ENCODE measurements around the gene RTN4.

RTN4 gene

GRCh38 chr2:54947136-54947535 is 103.1 kb downstream of the RTN4 start:
- no peak for DNase-seq

DNA sequence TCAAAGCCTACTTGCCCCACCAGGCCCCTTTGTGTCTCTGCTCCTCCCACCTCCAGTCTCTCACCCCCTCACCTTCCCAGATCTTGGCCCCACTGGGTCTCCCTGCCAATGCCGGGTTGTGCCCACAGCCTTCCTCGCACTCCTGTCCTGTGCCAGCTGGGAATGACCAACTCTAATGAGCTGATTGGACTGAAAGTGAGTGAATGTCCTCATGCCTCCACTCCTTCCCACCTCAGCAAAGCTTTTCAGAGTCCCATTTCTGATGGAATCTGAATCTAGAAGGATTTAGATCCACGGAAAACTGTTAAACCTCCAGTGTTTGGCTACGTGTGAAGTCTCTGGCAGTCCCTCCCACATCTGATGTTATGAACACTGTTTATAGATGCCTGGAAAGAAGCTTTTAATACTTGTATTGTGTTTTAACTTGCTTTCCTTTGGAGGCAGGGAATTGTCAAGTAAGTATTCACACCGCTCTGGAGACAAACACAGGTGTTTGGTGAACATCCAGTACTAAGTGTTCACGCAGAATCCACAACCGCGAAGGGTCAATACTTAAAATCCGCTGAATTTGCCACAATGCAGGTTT is 103.9 kb downstream of the RTN4 start:
- no peak for DNase-seq

DNA sequence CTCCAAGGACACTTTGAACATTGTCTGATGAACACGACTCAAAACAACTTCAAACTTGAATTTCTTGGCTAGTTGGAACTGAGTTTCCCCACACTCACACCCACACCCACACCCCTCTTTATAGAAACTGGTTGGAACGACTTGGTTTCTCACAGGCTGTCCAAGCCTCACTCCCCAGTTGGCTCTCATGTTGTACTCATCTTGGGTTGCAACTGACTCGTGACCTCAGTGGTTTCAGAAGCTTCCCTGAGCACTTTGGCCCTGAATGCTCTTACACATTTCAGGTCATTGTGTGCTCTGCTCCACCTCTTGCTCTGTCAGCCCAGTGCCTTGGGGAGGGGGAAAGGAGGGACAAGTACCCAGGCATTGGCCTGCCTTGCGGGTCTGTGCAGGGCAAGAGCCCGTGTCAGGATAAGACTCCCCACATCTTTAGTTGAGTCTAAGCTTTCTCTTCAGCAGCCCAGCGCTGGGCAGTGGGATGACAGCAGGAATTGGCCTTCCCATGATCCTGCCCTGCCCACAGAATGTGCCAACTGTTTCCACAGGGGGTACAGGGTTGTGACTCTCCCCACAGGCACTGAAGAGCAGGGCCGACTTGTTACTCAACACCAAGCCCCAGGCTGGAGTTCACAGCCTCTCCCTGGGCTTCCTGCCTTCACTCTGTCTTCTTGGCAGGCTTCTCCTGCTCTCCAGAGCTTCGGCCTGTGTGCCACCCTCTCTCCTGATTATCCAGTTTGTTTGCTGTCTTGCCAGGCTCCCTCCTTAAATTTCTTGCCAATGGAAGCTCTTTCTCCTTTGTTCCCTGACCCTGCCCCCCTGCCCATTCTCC is 104.6 kb downstream of the RTN4 start:
- DNase-seq: no peak

DNA sequence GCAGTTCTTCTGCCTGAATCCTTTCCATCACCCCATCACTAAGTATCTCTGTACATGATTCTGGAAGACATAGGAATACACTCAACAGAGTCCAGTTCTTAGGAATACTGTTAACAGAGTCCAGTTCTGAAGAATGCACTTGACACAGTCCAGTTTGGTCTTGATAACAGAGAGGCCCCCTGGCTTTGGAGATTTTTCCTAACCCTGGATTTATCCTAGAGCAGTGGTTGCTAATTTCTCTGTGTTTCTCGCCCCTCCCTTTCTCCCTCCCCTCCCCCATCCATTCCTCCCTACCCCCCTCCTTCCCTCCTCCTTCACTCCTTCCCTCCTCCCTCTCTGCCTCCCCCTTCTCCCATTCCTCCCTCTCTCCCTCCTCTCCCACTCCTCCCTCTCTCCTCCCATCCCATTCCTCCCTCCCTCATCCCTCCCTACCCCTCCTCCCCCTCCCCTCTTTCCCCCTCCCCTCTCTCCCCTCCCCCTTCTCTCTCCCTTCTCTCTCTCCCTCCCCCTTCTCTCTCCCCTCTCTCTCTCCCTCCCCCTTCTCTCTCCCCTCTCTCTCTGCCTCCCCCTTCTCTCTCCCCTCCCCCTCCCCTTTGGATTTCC is 105.4 kb downstream of the RTN4 start:
- DNase-seq: no peak

- DNase-seq: peak; percentile 30
Observed at GRCh38 chr2:54942373-54942772, 107.9 kb downstream of the RTN4 start.

- DNase-seq: no peak
Observed at GRCh38 chr2:54941248-54941984, 108.8 kb downstream of the RTN4 start.

DNA sequence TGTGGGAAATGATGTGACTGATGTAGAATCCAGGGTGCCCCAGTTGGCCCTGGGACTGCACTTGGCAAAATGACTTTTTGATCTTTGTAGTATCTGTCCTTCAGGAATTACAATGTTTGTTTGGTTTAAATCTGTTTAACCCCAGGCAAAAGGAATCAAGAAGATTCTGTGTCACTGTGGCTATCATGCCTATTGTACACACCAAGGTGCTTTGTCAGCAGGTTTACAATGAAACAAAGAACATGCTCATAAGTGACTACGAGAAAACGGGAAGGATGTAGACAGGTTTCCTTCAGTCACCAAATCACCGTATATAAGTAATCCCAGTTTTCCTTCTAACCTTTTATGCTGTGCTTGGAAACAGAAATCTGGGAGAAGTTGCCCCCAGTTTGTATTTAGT is 109.5 kb downstream of the RTN4 start:
- DNase-seq: no peak

GRCh38 chr2:54939446-54940118 is 110.7 kb downstream of the RTN4 start:
- DNase-seq: no peak

DNA sequence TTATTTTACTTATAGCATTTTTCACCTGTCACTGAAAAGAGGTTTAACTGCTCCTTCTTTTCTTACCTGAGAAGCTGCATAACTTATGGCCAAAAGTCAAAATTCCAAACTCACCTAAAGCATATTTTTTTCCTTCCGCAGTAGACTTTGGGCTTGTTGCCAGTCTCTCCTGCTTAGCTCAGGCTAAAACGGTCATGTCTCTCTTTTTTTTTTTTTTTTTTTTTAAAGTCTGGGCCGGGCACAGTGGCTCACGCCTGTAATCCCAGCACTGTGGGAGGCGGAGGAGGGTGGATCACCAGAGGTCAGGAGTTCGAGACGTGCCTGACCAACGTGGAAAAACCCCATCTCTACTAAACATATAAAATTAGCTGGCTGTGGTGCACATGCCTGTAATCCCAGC is 113.5 kb downstream of the RTN4 start:
- DNase-seq: no peak

GRCh38 chr2:54935389-54935788 is 114.9 kb downstream of the RTN4 start:
- DNase-seq: no peak

DNA sequence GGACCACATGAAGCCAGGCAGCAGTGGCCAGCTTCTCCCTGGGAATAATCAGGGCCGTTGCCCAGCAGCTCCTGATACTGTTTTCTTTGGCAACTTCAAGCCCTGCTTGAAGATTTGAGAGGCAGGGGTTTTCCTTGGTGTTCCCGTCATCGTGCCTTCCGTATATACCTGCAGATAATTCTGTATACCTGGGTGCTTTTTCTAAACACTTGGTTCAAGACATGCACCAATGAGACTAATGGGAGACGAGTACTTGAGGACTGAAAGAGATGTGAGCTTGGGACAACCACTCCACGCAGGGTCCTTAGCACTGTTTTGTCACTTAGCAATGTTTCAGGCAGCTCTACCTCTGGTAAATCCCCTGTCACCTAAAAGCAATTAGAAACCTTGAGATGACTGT is 118.8 kb downstream of the RTN4 start:
- no peak for DNase-seq

- DNase-seq: no peak
Observed at GRCh38 chr2:54928719-54929118, 121.5 kb downstream of the RTN4 start.

DNA sequence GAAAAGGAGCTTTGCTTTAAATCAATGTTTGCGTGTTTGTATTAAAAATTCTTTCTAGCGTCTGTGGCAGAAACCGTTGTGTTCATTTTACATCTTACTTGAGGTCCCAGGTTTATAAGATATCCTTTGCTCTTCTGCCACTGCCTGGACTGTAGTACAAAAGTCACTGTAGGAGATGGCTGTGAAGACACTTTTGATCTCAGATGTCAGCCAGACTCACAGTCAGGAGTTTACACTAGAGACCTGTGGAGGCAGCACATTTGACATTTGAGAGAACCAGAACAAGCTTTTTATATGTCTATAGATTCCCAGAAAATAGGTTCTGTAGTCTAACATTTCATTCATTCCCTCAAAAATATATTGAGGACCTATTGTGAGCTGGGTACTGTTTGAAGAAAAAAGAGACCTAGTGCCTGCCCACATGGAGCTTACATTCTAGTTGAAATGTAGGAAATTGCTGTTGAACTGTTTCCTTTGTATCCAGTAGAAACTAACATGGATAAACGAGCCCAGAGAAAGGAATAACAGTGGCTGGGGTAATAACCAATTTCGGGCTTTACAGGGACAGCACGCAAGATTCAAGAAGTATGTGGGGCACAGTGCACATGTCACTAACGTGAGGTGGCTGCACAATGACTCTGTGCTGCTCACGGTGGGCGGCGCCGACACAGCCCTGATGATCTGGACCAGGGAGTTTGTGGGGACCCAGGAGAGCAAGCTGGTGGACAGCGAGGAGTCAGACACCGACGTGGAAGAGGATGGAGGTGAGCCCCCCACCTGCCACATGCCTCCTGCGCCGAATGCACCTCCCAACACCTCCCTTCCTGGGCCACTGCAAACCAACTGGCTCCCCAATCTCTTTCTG is 122.3 kb downstream of the RTN4 start:
- DNase-seq: no peak

GRCh38 chr2:54927085-54927750 is 123.0 kb downstream of the RTN4 start:
- no peak for DNase-seq

DNA sequence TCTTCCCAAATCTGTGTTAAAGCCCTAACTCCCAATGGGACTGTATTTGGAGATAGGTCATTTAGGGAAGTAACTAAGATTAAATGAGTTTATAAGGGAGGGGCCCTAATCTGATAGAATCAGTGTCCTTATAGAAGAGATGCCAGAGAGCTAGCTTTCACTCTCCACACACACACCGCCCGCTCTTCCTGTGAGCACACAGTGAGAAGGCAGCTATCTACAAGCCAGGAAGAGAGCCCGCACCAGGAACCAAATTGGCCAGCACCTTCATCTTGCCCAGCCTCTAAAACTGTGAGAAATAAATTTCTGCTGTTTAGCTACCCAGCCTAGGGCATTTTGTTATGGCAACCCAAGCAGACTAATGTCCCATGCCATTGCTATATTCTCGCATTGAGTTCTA is 125.2 kb downstream of the RTN4 start:
- no peak for DNase-seq

- no peak for DNase-seq
Observed at GRCh38 chr2:54924121-54924520, 126.1 kb downstream of the RTN4 start.

Measured in DMS53 (cell line).